ENCODE measurements around the gene SGCA.

The SGCA gene

GRCh38 chr17:50133028-50133768 lies 32.6 kb upstream of the SGCA start:
- no peak for DNase-seq (ENCODE audit: low read depth, low spot score)
- no peak overlapping the region for H3K4me3 ChIP-seq (ENCODE audit: low read length)

GRCh38 chr17:50133769-50134099 lies 32.1 kb upstream of the SGCA start:
- DNase-seq (ENCODE audit: low read depth, low spot score): no peak
- H3K4me3 ChIP-seq (ENCODE audit: low read length): no peak overlapping the region

- no peak overlapping the region for H3K4me3 ChIP-seq (ENCODE audit: low read length)
- DNase-seq (ENCODE audit: low read depth, low spot score): no peak
Measured at GRCh38 chr17:50134206-50135110, 31.3 kb upstream of the SGCA start.

- H3K4me3 ChIP-seq (ENCODE audit: low read length): no peak overlapping the region
- DNase-seq (ENCODE audit: low read depth, low spot score): no peak
Measured at GRCh38 chr17:50135316-50136095, 30.3 kb upstream of the SGCA start.

DNA sequence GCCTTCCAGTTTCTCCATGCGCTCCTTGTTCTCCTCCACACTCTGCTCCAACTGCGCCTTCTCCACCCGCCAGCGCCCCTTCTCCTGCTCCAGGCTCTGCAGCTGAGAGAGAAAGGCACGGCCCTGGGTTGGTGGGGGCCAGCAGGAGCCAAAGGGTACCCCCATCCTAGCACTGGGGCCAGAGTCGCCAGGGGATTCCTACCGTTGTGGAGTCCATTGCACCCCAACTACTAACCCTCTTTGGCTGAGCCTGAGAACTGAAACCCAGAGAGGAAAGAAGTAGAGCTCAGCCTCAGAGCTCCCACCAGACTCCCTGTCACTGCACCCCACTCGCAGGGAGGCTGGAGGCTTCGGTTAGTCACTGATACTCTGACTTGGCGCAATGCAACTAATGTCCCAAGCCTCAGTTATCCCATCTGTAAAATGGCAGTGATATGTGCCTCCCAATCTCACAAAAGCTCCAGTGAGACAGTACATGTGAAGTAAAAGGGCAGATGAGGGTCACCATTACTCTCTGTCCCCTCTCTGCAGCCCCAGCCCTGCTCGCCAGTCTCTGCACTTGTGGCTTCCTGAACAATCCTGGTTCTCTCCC lies 29.6 kb upstream of the SGCA start:
- no peak for DNase-seq (ENCODE audit: low read depth, low spot score)
- H3K4me3 ChIP-seq (ENCODE audit: low read length): no peak overlapping the region

GRCh38 chr17:50137042-50137441 lies 28.8 kb upstream of the SGCA start:
- H3K4me3 ChIP-seq (ENCODE audit: low read length): no peak overlapping the region
- no peak for DNase-seq (ENCODE audit: low read depth, low spot score)

- H3K4me3 ChIP-seq (ENCODE audit: low read length): no peak overlapping the region
- no peak for DNase-seq (ENCODE audit: low read depth, low spot score)
Measured at GRCh38 chr17:50139185-50139783, 26.5 kb upstream of the SGCA start.

- DNase-seq (ENCODE audit: low read depth, low spot score): peak; percentile 62
- peak overlapping the region; percentile 8 for H3K4me3 ChIP-seq (ENCODE audit: low read length)
Measured at GRCh38 chr17:50139950-50140885, 25.6 kb upstream of the SGCA start.

GRCh38 chr17:50141026-50141744 lies 24.6 kb upstream of the SGCA start:
- DNase-seq (ENCODE audit: low read depth, low spot score): no peak
- H3K4me3 ChIP-seq (ENCODE audit: low read length): no peak overlapping the region; the same call in 1 of the 2 replicates

- no peak overlapping the region for H3K4me3 ChIP-seq (ENCODE audit: low read length)
- no peak for DNase-seq (ENCODE audit: low read depth, low spot score)
Measured at GRCh38 chr17:50141745-50142110, 24.1 kb upstream of the SGCA start.

DNA sequence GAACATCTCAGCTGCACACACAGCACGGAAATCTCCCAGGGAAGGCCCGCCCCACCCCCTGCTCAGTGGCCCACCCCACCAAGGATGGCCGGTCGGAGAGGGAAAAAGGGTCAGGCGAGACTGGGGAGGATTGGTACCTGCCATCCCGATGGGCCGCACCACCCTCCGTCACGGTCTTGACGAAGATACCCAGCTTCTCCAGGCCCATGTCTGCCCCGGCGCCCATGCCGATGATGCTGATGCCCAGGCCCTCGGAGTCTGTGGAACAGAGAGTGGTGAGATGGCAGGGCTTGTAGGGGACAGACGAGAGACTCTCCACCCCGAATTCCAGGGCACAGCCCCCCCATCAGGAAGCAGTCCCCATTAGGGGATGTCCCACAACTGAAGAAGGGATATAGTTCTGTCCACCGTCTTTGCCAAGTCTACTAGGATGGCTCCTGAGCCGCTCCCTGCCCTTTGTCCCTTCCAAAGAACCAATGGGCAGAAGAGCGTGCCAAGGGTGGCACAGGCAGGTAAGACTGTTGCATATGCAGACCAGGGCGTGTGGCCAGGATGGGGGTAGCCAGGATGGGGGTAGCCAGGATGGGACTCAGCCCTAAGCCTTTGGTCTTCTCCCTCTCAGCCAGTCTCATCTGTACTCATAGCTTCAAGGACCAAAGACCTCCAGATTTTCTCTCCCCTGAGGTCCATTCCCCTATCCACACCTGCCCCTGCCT lies 22.2 kb upstream of the SGCA start:
- H3K4me3 ChIP-seq (ENCODE audit: low read length): no peak overlapping the region
- DNase-seq (ENCODE audit: low read depth, low spot score): no peak

DNA sequence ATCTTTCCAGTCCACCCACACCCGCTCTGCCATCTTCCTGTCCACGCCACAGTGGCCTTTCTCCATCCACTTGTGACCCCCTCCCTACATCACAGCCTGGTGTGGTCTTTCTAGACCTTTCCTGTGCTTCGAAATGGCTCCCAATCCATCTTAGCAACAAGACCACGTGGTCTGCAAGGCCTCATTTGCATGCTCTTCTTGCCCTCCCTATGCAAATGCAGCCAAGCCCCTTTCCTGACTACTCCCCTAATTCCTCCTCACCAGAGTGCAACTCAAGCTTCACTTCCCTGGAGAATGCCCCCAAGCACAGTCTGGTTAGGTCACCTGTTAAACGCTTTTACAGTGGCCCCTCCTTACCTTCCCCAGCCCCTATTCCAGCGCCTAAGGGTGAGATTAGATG lies 21.4 kb upstream of the SGCA start:
- DNase-seq (ENCODE audit: low read depth, low spot score): no peak
- H3K4me3 ChIP-seq (ENCODE audit: low read length): no peak overlapping the region

DNA sequence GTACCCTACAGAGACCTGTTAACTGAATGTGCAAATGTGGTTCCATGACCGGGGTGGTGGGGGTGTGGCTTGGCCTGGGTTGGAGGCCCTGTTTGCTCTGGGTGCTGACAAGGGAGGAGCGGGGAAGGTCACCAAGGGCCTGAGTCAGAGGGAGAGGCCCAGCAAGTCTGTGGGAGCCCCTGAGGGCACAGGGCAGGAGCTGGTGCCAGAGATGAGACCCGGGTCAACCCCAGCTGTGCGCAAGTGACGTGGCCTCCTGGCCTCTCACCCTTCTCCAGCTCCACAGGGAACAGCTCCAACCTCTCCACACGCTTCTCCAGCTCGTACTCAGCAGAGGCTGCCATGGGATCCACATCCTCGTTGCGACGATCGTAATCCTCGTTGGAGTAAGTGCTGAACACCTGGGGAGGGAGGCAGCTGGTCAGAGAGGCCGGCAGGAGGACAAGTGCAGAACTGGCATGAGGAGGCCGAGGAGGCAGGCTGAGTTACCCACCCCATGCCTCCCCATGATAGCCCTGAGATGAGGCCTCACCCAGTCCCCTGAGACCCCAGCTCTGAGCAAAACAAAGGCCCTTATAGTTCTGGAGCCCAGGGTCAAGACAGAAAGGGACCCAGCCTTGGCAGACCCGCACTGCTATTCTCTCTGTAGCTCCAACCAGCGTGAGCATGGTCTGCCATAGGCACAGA lies 20.8 kb upstream of the SGCA start:
- H3K4me3 ChIP-seq (ENCODE audit: low read length): no peak overlapping the region
- DNase-seq (ENCODE audit: low read depth, low spot score): no peak

- H3K4me3 ChIP-seq (ENCODE audit: low read length): no peak overlapping the region
- no peak for DNase-seq (ENCODE audit: low read depth, low spot score)
Measured at GRCh38 chr17:50145532-50146229, 20.1 kb upstream of the SGCA start.

GRCh38 chr17:50146230-50146926 lies 19.4 kb upstream of the SGCA start:
- DNase-seq (ENCODE audit: low read depth, low spot score): no peak
- H3K4me3 ChIP-seq (ENCODE audit: low read length): no peak overlapping the region
